GM19438 (cell line): ENCODE measurements around the gene LRRC38.
"Not testable (repeated sequence)": the region's sequence is repeated elsewhere in the genome, so short reads cannot be mapped to it uniquely, and the experiment has no call there.

Experiments used
- ATAC-seq: cut with Tn5 transposase; IDR thresholded peaks from one replicate; pipeline ENCODE4 v1.9.1; 2021; ENCODE audit warnings: low read depth; ENCODE audit not compliant: unreplicated experiment

LRRC38 gene

DNA sequence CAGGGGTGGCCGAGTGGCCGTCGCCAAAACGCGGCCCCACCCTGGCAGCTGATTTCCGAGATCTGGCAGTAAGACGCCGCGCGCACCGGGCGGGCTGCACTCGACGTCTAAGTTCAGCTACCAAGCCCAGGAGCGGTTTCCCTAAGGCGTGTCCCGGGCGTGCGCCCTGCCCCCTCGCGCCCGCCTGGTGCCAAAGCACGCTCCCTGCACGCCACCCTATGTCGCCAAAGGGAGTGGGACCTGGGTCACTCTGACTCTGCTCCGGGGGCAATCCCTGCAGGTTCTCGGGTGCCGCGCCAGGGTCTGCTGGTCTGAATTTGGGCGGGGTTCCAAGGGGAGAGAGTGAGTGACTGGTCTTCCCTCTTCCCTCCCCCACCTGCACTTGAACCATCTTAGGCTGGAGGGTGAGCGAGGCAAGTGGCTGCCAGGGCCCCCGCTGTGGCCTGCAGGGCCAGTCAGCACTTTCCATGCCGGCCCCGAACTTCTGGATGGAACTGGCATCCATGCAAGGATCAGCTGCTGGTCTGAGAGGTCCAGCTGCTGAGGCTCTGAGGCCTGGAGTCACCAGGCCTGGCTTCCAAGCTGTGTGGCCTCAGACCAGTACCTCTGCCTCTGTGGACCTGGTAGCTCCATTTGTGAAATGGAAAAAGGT, at the start of gene LRRC38:
TSS of gene LRRC38 (minus strand) at position 109 of the 652 bp plus-strand sequence. CDS start 410 bp downstream, outside the sequence.
- no peak for ATAC-seq

DNA sequence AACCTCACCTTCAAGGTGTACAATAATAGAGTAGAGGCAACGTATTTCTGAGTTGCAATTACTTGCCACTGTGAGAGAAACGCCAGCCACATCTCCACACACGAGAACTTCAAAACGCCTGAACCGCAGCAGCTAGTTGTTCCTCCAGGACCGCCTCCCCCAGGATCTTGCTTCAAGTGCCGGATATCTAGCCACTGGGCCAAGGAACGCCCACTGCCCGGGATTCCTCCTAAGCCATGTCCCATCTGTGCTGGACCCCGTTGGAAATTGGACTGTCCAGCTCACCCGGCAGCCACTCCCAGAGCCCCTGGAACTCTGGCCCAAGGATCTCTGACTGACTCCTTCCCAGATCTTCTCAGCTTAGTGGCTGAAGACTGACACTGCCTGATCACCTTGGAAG, 49.2 kb upstream of the LRRC38 start:
- ATAC-seq, result not testable (repeated sequence)

DNA sequence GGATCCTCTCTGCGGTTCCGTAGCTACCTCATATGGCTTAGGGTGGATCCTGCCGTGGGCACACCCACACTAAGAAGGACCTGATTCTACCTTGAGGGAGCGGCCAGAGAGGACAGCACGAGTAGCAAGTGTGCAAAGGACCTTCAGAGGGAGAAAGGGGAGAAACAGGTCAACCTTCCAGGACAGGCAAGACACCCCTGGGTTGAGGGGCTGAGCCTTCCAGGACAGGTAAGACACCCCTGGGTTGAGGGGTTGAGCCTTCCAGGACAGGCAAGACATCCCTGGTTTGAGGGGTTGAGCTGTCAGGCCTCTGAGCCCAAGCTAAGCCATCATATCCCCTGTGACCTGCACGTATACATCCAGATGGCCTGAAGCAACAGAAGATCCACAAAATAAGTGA, 46.7 kb upstream of the LRRC38 start:
- ATAC-seq, result no peak

DNA sequence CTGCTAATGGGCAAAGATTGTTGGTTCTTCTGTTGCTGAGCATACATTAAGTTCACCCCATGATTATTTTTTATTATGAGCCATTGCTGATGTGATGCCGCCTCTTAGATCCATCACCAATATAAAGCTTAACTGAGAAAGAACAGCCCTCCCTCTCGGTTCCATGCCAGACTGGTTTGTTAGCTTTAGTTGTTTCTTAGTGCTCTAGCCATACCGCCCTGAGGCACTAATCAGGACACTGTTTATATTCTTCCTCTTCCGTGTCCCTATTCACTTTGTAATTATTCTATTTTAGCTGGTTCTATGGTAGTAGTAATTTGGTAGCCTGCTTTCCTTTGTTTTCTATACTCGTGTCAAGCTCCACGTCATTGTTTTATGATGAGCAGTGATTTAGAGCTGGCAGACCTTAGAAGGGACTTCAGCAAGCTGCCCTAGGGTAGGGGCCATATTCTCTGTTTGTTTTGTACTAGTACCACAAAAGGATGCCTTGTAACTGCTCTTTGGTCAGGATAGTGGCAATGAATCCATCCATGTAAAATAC, 42.5 kb upstream of the LRRC38 start:
- no peak for ATAC-seq

DNA sequence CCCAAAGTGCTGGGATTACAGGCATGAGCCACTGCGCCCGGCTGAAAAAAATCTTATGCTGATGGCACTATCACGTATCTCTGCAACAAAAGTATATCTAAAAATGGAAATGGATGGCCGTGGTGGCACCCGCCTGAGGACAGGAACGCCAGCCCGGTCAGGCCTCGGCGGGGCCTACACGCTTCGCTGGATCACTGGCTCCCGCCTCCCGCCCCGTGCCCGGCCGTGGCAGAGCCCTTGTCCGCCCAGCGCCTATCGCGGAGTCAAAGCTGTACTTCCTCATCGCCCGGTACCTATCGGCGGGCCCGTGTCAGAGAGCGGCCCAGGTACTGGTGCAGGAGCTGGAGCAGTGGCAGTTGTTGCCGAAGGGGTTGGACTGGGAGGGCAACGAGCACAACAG, 41.0 kb upstream of the LRRC38 start:
- no peak for ATAC-seq

DNA sequence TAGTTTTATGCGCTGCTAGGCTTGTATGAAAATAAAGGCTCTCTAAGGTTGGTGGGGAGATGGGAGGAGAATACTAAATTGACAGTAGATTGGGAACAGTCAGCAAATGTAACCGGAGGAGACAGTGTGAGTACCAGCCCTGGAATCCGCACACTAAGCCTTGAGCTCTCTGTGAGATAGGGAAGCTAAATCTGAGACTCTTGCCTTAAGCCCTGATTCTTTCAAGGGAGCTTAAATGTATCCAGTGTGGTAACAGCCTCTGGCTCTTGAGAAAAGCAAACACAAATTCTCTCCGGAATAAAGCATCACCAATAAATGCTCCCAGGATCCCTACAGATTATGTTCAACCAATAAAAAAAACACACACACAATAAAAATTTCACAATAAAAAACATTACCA, 36.9 kb upstream of the LRRC38 start:
- no peak for ATAC-seq

- no peak for ATAC-seq
These were observed 35.7 kb upstream of the LRRC38 start for GRCh38 chr1:13549521-13549920.

DNA sequence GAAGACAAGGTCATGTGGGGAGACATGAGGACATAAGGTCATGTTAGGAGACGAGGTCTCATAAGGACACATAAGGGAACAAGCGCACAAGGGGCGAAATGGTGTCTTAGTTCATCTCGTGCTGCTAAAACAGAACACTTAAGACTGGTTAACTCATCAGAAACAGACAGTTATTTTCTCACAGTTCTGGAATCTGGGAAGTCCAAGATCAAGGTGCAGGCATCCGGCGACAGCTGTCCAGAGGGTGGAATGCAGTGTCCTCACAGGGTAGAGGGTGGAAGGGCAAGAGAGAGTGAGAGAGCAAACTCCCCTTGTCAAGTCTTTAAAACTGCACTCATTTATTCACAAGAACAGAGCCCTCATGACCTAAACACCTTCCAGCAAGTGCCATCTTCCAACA, 35.2 kb upstream of the LRRC38 start:
- no peak for ATAC-seq

DNA sequence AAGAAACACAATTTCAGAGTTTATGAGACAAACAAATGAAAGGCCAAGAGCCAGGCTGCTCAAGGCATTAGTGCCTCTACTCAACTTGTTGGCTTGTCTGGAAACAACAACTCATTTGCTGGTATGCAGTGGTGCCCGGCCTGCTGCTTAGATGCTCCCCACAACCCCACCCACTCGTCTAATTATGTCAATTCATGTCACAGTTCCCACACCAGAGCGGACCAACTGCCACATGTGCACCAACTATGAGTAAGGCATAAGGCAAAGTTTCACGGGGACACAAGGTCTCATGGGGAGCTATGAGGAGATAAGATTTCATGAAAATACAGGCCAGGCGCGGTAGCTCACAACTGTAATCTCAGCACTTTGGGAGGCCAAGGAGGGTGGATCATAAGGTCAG, 34.5 kb upstream of the LRRC38 start:
- no peak for ATAC-seq

DNA sequence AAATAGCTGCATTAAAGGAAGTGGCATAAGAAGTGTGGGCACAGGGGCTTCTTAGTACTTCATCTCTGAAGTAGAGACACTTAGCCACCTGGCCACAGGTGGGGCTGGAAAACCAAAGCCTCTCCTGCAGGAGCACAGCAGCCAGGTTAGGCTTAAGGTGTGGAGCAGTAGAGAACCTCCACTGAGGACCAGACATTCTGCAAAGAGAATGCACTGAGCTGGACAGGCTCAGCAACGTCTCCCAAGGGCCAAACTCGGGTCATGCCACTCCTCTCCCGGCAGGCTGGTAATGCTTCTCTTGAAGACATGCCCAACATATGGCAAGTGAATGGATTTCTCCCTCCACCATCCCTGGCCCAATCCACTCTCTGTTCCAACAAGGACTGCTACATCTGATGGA, 33.0 kb upstream of the LRRC38 start:
- no peak for ATAC-seq

GRCh38 chr1:13544221-13544556, 30.4 kb upstream of the LRRC38 start:
- ATAC-seq, result no peak

- ATAC-seq, result no peak
These were observed 29.8 kb upstream of the LRRC38 start for GRCh38 chr1:13543451-13544220.

- no peak for ATAC-seq
These were observed 27.8 kb upstream of the LRRC38 start for GRCh38 chr1:13541435-13542215.

GRCh38 chr1:13540866-13541265, 27.1 kb upstream of the LRRC38 start:
- ATAC-seq, result no peak

DNA sequence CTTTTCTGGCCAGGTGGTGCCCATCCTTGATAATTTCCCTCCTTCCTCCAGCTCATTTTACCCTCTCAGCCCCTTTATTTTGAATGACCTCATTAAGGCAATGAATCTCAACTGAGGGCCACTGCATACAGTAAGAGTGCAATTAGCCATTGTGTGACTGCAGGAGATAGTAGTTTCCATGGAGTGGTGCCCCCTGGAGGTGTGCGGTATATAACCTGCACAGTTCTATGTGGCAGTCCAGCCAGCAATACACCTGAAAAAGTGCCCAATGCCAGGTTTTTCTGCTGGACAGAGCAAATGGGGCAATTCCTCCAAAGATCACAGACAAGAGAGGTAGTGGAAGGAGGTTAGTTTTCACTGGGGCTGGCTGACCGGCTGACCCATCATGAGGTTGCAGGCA, 25.9 kb upstream of the LRRC38 start:
- no peak for ATAC-seq

GRCh38 chr1:13538832-13539231, 25.0 kb upstream of the LRRC38 start:
- no peak for ATAC-seq

- no peak for ATAC-seq
These were observed 22.8 kb upstream of the LRRC38 start for GRCh38 chr1:13536571-13536970.

- ATAC-seq, result no peak
These were observed 21.4 kb upstream of the LRRC38 start for GRCh38 chr1:13535227-13535626.

DNA sequence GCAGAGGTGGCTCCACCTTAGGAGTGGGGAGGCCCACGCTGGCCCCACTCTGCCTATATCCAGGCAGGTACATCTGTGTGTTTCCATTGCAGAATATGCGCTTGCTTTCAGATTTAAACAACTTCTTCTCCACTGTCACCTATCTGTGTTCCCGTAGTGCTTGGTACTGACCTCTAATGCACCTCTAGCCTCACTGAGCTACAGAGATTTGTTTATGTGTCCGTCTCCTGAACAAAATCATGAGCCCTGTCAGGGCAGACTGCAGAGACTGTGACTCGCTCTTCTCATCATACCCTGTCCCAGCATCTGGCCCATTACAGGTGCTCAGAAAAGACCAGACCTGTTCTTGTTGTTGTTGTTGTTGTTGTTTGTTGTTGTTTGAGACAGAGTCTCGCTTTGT, 14.5 kb upstream of the LRRC38 start:
- ATAC-seq, result no peak

GRCh38 chr1:13523780-13524477, 10.1 kb upstream of the LRRC38 start:
- no peak for ATAC-seq

- ATAC-seq, result no peak
These were observed 7.2 kb upstream of the LRRC38 start for GRCh38 chr1:13520985-13521384.
